Esophagus squamous epithelium (tissue), 4 donors: ENCODE results near the gene TEKT5.

Source experiments
- POLR2A ChIP-seq, 4 donors: fragments of 450-650 bp; IDR thresholded peaks; one replicate each; pipeline ENCODE4 v1.6.1; 2017; ENCODE audit warnings: antibody characterized with exemption in 4 of 4, mild to moderate bottlenecking in 4 of 4, moderate library complexity in 3 of 4
- TF ChIP-seq, protein P1 (sequence below), 6 experiments: fragments of 450-650 bp in 4 of 6; fragments of 200-600 bp in 2 of 6; sonication (generic) in 2 of 6; IDR thresholded peaks; one replicate each; pipeline ENCODE4 v1.5.1; 2016 to 2019; ENCODE audit warnings: antibody characterized with exemption in 6 of 6, mild to moderate bottlenecking in 4 of 6, moderate library complexity in 4 of 6

DNA sequence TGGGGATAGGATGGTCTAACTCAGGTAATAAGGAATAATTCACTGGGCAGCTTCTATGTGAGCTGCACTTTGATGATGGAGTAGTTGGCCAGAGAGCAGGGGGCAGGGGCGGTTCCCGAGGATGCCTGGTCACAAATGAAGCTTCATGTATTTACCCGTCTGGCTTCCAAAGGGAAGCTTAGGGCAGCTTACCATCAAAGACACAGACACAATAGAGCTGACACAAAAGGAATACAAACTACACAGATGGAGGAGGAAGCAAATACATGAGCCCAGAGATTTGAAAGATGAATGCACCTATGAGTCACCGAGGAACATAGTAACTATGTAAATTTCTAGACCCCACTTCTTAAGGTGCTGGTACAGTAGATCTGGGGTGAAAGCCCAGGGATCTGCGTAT, 105.6 kb downstream of the TEKT5 start:
- TF ChIP-seq, protein P1, sequence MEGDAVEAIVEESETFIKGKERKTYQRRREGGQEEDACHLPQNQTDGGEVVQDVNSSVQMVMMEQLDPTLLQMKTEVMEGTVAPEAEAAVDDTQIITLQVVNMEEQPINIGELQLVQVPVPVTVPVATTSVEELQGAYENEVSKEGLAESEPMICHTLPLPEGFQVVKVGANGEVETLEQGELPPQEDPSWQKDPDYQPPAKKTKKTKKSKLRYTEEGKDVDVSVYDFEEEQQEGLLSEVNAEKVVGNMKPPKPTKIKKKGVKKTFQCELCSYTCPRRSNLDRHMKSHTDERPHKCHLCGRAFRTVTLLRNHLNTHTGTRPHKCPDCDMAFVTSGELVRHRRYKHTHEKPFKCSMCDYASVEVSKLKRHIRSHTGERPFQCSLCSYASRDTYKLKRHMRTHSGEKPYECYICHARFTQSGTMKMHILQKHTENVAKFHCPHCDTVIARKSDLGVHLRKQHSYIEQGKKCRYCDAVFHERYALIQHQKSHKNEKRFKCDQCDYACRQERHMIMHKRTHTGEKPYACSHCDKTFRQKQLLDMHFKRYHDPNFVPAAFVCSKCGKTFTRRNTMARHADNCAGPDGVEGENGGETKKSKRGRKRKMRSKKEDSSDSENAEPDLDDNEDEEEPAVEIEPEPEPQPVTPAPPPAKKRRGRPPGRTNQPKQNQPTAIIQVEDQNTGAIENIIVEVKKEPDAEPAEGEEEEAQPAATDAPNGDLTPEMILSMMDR (IDR thresholded peaks at IDR 0.05): no peak
- no peak for TF ChIP-seq POLR2A (IDR thresholded peaks at IDR 0.05)
